Measurements from ENCODE around the gene MACROD2.

DNA sequence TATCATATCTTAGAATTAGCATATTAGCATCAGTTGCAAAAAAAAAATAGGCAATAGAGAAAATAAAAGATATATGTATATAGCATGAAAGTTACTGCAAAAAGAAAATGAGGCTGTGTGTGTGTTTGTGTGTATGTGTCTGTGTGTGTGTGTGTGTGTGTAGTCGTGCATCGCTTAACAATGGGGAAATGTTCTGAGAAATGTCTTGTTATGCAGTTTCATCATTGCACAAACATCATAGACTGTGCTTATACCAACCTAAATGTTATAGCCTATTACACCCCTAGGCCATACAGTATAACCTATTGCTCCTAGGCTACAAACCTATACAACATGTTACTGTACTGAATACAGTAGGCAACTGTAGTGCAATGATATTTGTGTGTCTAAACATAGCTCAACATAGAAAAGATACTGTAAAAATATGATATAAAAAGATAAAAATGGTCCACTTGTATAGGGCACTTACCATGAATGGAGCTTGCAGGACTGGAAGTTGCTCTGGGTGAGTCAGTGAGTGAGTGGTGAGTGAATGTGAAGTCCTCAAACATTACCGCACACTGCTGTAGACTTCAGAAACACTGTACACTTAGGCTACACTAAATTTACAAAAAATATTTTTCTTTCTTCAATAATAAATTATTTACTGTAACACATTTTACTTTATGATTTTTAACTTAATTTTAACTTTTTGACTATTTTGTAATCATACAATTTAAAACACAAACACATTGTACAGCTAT lies 1772.9 kb downstream of the MACROD2 start:
- no peak for TF ChIP-seq POLR2A (IDR thresholded peaks at IDR 0.05)
- TF ChIP-seq, protein P1, sequence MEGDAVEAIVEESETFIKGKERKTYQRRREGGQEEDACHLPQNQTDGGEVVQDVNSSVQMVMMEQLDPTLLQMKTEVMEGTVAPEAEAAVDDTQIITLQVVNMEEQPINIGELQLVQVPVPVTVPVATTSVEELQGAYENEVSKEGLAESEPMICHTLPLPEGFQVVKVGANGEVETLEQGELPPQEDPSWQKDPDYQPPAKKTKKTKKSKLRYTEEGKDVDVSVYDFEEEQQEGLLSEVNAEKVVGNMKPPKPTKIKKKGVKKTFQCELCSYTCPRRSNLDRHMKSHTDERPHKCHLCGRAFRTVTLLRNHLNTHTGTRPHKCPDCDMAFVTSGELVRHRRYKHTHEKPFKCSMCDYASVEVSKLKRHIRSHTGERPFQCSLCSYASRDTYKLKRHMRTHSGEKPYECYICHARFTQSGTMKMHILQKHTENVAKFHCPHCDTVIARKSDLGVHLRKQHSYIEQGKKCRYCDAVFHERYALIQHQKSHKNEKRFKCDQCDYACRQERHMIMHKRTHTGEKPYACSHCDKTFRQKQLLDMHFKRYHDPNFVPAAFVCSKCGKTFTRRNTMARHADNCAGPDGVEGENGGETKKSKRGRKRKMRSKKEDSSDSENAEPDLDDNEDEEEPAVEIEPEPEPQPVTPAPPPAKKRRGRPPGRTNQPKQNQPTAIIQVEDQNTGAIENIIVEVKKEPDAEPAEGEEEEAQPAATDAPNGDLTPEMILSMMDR (IDR thresholded peaks at IDR 0.05), result no peak
